GM21447 (cell line): ENCODE measurements around the gene SLC35G6.
"Not testable (repeated sequence)": the region's sequence is repeated elsewhere in the genome, so short reads cannot be mapped to it uniquely, and the experiment has no call there.

Experiments used
- ATAC-seq: cut with Tn5 transposase; IDR thresholded peaks from one replicate; pipeline ENCODE4 v1.9.1; 2021; ENCODE audit not compliant: unreplicated experiment

SLC35G6 gene

DNA sequence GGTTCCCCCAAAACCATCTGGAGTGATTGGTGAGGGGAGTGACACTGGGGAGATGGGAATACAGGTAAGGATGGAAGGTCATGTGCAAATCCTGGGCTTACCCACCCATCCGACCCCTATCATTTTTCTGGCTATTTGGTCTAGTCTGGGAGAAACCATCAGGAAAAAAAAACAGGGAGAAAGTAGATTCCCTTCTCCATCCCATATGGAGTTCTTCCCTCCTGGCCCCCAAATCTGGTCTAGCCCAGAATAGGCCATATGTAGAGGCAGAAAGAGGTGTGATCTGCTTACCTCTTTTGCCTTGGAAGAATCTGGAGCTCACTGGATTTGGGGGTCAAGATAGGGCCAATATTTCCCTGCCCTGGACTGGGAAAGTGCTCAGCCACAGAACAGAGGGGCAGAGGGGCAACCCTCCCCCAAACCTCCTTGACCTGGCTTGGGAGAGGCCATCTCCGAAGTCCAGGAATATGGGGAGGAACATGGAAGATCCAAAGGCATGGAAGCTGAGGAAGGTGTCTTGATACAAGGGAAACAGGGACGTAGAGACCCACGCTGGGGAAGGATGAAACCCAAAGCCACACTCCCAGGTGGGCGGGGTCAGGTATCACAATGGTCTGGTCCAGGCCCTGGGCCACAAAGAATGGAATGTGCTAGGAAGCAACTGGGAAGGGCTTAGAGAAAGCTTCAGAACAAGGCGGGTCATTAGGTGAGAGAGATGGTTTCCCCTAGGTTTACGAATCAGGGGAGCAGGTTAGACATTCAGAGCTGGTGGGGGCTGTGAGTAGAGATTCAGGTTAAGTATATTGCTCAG, 20.2 kb upstream of the SLC35G6 start:
- ATAC-seq: no peak

- ATAC-seq: no peak
Measured at GRCh38 chr17:7462474-7463371, 18.5 kb upstream of the SLC35G6 start.

DNA sequence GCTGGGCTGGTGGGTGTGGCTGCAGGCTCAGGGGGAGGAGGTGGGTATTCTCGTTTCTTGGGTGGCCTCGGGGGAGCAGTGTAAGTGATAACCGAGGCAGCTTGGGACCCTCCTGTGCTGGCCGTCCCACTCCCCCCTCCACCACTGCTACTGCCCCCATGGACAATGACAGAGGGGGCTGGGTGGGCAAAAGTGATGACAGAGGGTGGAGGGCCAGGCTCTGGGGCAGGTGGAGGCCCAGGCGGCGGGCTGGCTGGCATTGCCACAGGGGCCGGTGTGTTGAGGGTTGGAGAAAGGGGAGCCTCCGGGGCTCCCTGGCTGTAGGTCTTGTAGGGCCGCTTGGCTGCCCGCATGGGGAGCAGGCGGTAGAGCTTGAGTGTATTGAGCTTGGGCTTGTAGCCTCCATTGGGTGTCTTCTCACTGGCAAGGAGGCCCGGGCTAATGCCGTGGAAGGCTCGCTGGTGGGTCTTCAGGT, 17.8 kb upstream of the SLC35G6 start:
- no peak for ATAC-seq

- no peak for ATAC-seq
Measured at GRCh38 chr17:7464081-7464480, 17.2 kb upstream of the SLC35G6 start.

DNA sequence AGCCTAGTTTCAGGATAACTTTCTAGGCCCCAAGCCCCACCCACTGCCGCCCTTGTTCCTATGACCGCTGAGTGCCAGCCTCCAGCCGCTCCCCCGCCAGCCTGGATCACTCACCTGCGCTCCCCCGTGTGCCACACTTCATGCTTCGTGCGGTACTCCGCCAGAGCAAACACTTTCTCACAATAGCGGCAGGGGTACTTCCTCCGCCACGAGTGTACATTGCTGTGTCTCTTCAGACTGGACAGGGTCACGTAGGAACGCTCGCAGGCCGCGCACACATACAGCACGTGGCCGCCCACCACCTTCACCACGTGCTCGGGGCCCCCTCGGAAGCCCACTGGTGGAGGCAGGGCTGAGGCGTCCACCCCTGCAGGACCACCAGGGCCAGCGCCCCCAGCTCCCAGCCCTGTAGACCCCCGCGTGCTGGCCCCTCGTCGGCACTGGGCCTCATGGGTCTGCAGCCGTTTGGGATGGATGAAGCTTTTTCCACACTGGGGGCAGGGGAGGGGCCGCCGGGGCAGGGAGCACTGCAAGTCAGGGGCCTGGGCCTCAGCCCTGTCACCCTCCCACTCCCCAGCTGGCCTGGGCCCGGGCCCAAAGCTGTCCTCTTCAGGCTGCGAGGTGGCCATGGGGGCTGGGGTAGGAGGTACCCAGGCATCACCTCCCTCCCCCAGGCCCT, 15.5 kb upstream of the SLC35G6 start:
- no peak for ATAC-seq

- no peak for ATAC-seq
Measured at GRCh38 chr17:7466318-7466638, 15.0 kb upstream of the SLC35G6 start.

GRCh38 chr17:7466639-7467341, 14.5 kb upstream of the SLC35G6 start:
- ATAC-seq: no peak

- no peak for ATAC-seq
Measured at GRCh38 chr17:7467498-7467897, 13.7 kb upstream of the SLC35G6 start.

GRCh38 chr17:7468290-7468689, 13.0 kb upstream of the SLC35G6 start:
- ATAC-seq: no peak

DNA sequence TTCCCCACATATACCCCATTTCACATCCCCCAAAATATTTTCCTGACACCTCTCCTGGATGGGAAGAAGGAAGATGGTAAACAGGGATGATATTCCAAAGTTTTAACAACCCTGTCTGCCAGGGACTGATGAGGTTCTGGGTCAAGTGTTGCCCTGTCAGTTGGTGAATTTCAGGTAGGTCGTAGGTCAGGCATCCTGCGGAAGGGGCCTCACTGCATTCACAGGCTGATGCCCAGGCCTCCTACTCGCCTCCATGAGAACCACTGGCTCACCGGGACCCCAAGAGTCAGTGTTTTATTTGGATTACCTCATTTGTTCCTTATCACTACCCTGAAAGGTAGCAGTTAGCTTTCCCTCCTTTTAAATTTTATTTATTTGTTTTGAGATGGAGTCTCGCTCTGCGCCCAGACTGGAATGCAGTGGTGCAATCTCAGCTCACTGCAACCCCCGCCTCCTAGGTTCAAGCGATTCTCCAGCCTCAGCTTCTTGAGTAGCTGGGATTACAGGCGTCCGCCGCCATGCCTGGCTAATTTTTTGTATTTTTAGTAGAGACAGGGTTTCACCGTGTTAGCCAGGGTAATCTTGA, 12.3 kb upstream of the SLC35G6 start:
- ATAC-seq: no peak

GRCh38 chr17:7469843-7470242, 11.4 kb upstream of the SLC35G6 start:
- not testable (repeated sequence) for ATAC-seq

GRCh38 chr17:7470457-7470973, 10.7 kb upstream of the SLC35G6 start:
- not testable (repeated sequence) for ATAC-seq

DNA sequence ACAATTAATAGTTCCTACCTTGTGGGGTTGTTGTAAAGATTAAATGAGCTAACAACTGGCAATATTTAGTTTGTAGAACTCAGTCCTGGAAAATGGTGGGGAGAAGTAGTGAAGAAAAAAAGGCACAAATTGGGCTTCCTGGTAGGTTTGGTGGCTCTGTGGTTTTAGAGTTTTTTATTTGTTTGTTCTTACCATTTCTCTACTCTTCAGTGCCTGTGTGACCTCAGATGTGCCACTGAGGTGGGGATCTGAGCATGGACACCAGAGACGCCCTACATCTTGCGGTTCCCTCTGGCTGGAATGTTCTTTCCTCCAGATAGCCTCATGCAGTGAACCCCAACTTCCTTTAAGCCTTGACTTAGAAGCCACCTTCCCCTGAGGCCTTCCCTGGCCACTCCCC, 9.5 kb upstream of the SLC35G6 start:
- no peak for ATAC-seq

DNA sequence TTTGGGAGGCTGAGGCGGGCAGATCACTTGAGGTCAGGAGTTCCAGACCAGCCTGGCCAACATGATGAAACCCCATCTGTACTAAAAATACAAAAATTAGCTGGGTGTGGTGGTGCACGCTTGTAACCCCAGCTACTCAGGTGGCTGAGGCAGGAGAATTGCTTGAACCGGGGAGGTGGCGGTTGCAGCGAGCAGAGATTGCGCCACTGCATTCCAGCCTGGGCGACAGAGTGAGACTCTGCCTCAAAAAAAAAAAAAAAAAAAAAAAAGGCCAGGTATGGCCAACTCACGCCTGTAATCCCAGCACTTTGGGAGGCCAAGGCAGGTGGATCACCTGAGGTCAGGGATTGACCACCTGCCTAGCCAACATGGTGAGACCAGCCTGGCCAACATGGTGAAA, 6.5 kb upstream of the SLC35G6 start:
- ATAC-seq: not testable (repeated sequence)

DNA sequence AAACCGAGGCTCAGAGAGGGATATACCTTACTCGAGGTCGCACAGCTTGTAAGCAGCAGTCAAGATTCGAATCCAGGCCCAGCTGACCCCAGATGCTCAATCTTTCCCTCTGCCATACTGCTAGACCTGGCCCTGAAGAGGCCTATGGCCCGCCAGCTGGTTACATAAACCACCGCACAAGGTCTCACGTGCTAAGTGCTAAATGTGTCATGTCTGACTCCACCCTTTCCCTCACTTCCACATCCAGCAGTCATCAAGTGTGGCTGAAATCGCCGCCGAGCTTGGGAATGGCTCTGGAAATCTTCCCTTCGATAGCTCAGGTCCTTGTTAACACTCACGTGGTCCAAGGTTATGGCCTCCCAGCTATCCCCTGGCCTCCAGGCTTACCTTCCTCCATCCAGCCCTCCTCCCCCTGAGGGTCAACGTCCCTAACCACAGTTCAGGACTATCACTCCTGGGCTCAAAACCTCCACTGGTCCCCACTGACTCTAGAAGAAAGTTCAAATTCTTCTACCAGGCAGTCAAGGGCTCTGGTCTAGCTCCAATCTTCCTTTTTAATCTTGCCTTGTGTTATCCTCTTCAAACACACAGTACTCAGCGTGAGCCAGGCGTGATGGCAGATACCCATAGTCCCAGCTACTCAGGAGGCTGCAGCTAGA, 5.4 kb upstream of the SLC35G6 start:
- no peak for ATAC-seq

DNA sequence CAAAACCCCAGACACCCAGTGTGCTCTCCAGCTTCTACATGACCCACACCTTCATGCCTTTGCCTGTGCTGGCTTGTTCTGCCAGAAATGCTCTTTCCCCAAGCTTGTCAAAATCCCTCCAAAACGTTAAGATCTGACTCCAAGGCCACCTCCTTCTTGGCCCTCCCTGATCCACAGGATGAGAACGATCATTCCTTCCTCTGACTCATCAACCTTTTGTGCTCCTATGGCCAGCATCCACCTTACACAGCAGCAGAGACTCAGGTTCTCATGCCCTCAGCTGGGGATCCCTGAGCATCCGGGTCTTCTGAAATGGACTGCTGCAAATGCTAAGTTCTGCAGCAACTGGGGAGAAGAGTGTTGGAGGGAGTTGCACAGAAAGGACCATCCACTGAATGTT, 4.8 kb upstream of the SLC35G6 start:
- no peak for ATAC-seq

- no peak for ATAC-seq
Measured at GRCh38 chr17:7476951-7477350, 4.3 kb upstream of the SLC35G6 start.

- ATAC-seq: no peak
Measured at GRCh38 chr17:7477392-7478275, 3.6 kb upstream of the SLC35G6 start.
